WTC11 (cell line): ENCODE results near the gene CKAP2L.

Experiments used
- CDX4 ChIP-seq: fragments of 250-450 bp; sonication (Bioruptor Pico); IDR thresholded peaks from 2 replicates; pipeline ENCODE4 v1.9.0; 2021; ENCODE audit warnings: moderate library complexity, mild to moderate bottlenecking, inconsistent platforms, borderline replicate concordance
- CTCF ChIP-seq: fragments of 200-600 bp; IDR thresholded peaks from 2 replicates; pipeline ENCODE4 v1.8.0; 2022; ENCODE audit warnings: antibody characterized with exemption
- MYBL2 ChIP-seq: sonication (generic); formaldehyde crosslinking; IDR thresholded peaks from 2 replicates; pipeline ENCODE4 v1.8.1; 2023; ENCODE audit warnings: mild to moderate bottlenecking, moderate library complexity, missing genetic modification reagents
- RELA ChIP-seq: sonication (generic); formaldehyde crosslinking; IDR thresholded peaks from 2 replicates; pipeline ENCODE4 v1.8.1; 2022; ENCODE audit warnings: missing genetic modification reagents, mild to moderate bottlenecking, borderline replicate concordance

GRCh38 chr2:112768432-112768831 lies 4.0 kb upstream of the CKAP2L start:
- TF ChIP-seq CDX4: no peak
- TF ChIP-seq RELA (CRISPR knock-in tag): no peak
- TF ChIP-seq CTCF: no peak
- TF ChIP-seq MYBL2 (CRISPR knock-in tag): no peak
